ENCODE results near the gene TIMM17B.

The TIMM17B gene

GRCh38 chrX:48923771-48924170 is 26.2 kb upstream of the TIMM17B start:
- no peak for TF ChIP-seq TAF1 (IDR thresholded peaks at IDR 0.05; ENCODE audit: low read depth)
- no peak for TF ChIP-seq EP300 (IDR thresholded peaks at IDR 0.05; ENCODE audit: borderline replicate concordance)
- TF ChIP-seq NFIC (IDR thresholded peaks at IDR 0.05): no peak
- TF ChIP-seq FOXM1 (IDR thresholded peaks at IDR 0.05; ENCODE audit: borderline replicate concordance, low read depth): no peak
- no peak for TF ChIP-seq EGR1 (IDR thresholded peaks at IDR 0.05)
- no peak for TF ChIP-seq REST (IDR thresholded peaks at IDR 0.05; ENCODE audit: low read depth)
- TF ChIP-seq ZBTB7A (IDR thresholded peaks at IDR 0.05; ENCODE audit: low read depth): no peak
- no peak for TF ChIP-seq CREB1 (IDR thresholded peaks at IDR 0.05; ENCODE audit: low read depth)

GRCh38 chrX:48920718-48921104 is 23.1 kb upstream of the TIMM17B start:
- TF ChIP-seq CREB1 (IDR thresholded peaks at IDR 0.05; ENCODE audit: low read depth): no peak
- TF ChIP-seq CEBPB (IDR thresholded peaks at IDR 0.05): no peak
- TF ChIP-seq RAD21 (IDR thresholded peaks at IDR 0.05; ENCODE audit: low read depth): no peak
- TF ChIP-seq TAF1 (IDR thresholded peaks at IDR 0.05; ENCODE audit: low read depth): no peak
- TF ChIP-seq TCF12 (IDR thresholded peaks at IDR 0.05; ENCODE audit: low read depth): no peak
- no peak for TF ChIP-seq EP300 (IDR thresholded peaks at IDR 0.05; ENCODE audit: borderline replicate concordance)
- TF ChIP-seq FOXM1 (IDR thresholded peaks at IDR 0.05; ENCODE audit: borderline replicate concordance, low read depth): no peak
- no peak for TF ChIP-seq MAX (IDR thresholded peaks at IDR 0.05)
- no peak for TF ChIP-seq ZBTB7A (IDR thresholded peaks at IDR 0.05; ENCODE audit: low read depth)
- TF ChIP-seq TEAD4 (IDR thresholded peaks at IDR 0.05): no peak
- TF ChIP-seq REST (IDR thresholded peaks at IDR 0.05; ENCODE audit: low read depth): no peak
- no peak for TF ChIP-seq USF1 (IDR thresholded peaks at IDR 0.05)
- no peak for TF ChIP-seq YY1 (IDR thresholded peaks at IDR 0.05; ENCODE audit: low read depth)
- TF ChIP-seq NFIC (IDR thresholded peaks at IDR 0.05): no peak
- no peak for TF ChIP-seq EGR1 (IDR thresholded peaks at IDR 0.05)

- TF ChIP-seq RAD21 (IDR thresholded peaks at IDR 0.05; ENCODE audit: low read depth): no peak
- TF ChIP-seq YY1 (IDR thresholded peaks at IDR 0.05; ENCODE audit: low read depth): no peak
- TF ChIP-seq TEAD4 (IDR thresholded peaks at IDR 0.05): no peak
- no peak for TF ChIP-seq TCF12 (IDR thresholded peaks at IDR 0.05; ENCODE audit: low read depth)
- TF ChIP-seq REST (IDR thresholded peaks at IDR 0.05; ENCODE audit: low read depth): no peak
- no peak for TF ChIP-seq NFIC (IDR thresholded peaks at IDR 0.05)
- no peak for TF ChIP-seq EGR1 (IDR thresholded peaks at IDR 0.05)
- no peak for TF ChIP-seq USF1 (IDR thresholded peaks at IDR 0.05)
- TF ChIP-seq CREB1 (IDR thresholded peaks at IDR 0.05; ENCODE audit: low read depth): no peak
- no peak for TF ChIP-seq FOXM1 (IDR thresholded peaks at IDR 0.05; ENCODE audit: borderline replicate concordance, low read depth)
- TF ChIP-seq MAX (IDR thresholded peaks at IDR 0.05): no peak
- no peak for TF ChIP-seq ZBTB7A (IDR thresholded peaks at IDR 0.05; ENCODE audit: low read depth)
- no peak for TF ChIP-seq EP300 (IDR thresholded peaks at IDR 0.05; ENCODE audit: borderline replicate concordance)
Measured at GRCh38 chrX:48919947-48920717, 22.6 kb upstream of the TIMM17B start.

- TF ChIP-seq TCF12 (IDR thresholded peaks at IDR 0.05; ENCODE audit: low read depth) (no peak), USF1 (IDR thresholded peaks at IDR 0.05) (no peak), NFIC (IDR thresholded peaks at IDR 0.05) (no peak), RAD21 (IDR thresholded peaks at IDR 0.05; ENCODE audit: low read depth) (no peak), FOXM1 (IDR thresholded peaks at IDR 0.05; ENCODE audit: borderline replicate concordance, low read depth) (no peak), ZBTB7A (IDR thresholded peaks at IDR 0.05; ENCODE audit: low read depth) (no peak), TAF1 (IDR thresholded peaks at IDR 0.05; ENCODE audit: low read depth) (no peak), EGR1 (IDR thresholded peaks at IDR 0.05) (no peak), CREB1 (IDR thresholded peaks at IDR 0.05; ENCODE audit: low read depth) (no peak)
Measured at GRCh38 chrX:48919360-48919841, 21.8 kb upstream of the TIMM17B start.
